ENCODE data around the gene CR1.
"Not testable (repeated sequence)": the region's sequence is repeated elsewhere in the genome, so short reads cannot be mapped to it uniquely, and the experiment has no call there.

The CR1 gene

DNA sequence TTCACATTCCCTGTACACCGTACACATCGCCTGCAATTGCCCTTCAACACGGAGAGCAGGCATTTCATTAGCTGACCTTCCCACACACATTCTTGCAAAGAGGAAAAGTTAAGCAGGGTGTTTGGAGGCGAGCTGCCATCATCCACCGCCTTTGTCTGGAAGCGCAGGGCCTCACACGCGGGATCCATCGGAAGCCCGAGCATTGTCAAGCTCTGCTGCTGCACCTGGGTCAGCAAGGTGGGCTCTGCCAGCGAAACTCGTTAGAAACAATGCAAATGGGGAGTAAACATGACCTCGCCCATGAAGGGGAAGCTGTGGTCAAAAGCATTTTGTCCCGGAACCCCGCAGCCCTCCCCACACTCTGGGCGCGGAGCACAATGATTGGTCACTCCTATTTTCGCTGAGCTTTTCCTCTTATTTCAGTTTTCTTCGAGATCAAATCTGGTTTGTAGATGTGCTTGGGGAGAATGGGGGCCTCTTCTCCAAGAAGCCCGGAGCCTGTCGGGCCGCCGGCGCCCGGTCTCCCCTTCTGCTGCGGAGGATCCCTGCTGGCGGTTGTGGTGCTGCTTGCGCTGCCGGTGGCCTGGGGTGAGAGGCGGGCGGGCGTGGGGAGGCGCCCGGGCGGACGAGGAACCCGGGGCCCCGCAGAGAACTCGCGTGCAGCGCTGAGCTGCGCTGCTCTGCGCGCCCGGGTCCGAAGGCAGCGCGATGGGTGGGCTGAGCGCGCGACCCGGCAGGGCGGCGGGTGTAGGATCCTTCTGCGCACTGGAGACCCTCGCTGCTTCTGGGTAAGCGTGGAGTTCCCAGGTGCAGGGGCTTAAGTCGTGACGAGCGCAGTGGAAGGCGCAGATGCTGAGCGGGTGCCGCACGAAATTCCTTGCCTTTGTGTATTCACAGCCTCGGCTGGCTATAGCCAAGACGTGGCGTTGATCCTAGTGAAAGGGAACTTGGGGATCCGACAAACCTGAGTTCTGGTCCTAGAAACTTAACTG lies at the start of gene CR1:
Gene CR1, plus strand, starts transcription at position 357 of the 992 bp plus-strand sequence. Its CDS starts 111 bp downstream, at position 468.
- DNase-seq, result no peak

DNA sequence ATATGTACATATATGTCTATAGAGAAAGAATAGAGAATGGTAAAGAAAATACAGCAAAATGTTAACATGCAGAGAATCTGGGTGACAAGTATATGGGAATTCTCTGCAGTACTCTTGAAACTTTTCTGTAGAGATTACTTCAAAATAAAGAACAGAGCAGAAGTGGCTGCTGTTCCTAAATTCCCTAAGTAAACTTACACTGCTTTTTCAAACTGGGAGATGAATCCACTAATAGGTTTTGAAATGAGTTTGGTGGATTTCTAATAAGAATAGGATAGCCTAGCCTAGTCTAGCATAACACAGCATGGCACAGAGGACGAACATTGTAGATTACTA lies 42.3 kb upstream of the CR1 start:
- no peak for DNase-seq

DNA sequence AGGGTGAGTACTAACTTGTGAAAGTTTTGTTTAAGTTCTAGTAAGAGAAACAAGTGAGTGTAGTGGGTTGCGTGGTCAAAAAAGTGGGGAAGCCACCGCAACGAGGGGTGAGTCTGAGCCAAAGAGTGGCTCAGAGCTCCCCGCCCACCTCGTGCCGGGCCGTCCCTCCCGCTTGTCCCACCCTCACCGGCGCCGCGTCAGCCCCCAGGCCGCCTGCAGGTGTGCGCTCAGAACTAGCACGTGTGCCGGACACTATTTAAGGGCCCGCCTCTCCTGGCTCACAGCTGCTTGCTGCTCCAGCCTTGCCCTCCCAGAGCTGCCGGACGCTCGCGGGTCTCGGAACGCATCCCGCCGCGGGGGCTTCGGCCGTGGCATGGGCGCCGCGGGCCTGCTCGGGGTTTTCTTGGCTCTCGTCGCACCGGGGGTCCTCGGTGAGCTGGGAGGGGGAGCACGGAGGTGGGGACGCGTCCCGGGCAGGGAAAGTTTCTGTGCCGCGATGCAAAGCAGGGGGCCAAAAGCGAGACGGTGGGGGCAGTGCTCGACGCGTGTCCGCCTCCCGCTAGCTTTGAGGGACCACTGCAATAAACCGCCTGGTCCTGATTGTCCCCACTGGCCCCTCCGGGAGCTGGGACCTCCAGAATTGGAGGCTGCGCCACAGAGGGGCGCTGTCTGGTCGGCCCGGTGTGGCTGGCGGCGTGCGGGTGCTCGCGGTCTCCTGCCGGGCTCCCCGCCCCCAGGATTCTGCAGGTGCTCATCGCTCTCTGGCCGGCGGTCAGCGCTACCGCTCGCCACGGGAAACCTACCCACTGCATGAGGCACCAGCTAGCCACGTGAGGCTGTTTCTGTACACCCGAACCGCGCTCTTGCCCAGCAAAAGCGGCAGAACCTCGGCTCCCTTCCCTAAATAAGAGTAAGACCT lies 41.7 kb upstream of the CR1 start, which contains the start of gene CR2:
Gene CR2, plus strand, starts transcription at position 283 of the 919 bp plus-strand sequence. Its CDS starts 91 bp downstream, at position 374.
- peak; percentile 39 for DNase-seq

DNA sequence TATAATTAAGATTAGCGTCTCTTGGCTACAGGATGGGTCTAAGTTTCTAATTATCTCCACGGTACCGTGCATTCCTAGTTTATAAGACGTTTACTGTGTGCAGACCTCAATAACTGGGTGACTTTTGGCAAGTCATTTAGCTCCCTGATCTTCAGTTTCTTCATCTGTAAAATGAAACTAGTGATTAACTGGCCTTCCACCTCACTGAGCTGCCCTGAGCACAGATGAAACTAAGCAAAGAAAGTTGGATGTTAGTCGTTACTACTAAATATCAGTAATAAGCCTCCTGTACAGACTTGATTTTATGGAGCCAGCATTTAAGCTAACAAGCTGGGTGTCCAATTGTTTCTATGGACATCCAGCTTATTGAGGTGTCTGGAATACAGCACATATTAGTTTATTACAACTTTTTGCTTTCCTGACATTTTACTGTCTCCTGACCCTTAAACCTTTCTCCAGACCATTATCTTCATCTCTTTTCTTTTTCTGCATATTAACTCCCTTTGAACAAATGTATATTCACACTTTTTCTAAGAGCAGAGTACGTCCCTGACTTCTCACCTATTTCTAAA lies 40.7 kb upstream of the CR1 start:
- no peak for DNase-seq

DNA sequence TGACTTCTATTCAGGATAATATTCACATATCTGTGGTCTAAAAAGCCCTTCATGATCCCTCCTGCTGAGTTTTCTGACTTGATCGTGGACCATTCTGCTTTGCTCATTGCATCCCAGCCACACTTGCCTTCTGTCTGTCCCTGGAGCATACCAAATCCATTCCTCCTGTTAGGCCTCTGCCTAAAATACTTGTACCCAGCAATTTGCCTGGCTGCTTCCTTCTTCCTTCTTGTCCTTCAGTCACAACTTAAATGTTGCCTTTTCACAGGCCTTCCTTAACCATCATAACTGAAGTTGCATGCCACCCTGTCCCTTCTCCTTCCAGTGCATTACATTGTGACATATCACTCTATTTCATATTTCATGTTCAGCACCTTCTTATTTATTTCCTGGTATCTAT lies 37.5 kb upstream of the CR1 start:
- DNase-seq, result no peak

DNA sequence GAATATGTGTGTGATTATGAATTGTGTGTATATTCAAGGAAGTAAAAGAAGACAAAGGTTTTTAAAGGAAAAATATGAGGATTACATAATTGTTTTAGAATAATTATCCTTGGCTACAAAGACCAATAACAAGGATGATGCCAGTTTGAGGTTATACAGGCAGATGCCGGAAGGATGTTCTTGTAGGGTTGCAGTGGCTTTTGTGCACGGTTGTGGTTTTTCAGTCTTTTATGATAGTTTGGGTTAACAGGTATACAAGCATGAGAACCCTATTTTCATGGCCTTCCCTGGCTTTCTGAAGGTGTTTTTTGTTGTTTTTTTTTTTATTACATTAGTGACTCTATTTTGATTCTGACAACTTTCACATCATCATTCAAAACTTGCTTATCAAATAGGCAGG lies 36.9 kb upstream of the CR1 start:
- no peak for DNase-seq

DNA sequence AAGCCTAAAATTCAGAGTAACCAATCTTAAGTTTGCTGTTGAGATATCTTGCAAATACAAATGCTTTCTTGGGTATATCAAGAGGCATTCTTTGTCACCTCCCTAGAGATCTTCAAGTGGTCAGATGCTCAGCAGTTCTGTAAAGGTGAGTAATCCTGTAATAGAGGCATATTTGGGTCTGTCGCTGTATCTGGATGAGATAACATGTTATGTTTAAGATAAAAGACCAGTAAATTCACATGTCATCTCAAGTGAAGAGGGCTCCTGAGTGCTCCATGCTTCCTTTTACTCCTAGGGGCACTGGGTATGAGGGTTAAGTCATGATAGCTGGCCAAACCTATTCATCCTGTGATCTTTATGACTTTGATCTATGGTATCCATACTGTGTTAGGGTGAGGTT lies 34.3 kb upstream of the CR1 start:
- no peak for DNase-seq

DNA sequence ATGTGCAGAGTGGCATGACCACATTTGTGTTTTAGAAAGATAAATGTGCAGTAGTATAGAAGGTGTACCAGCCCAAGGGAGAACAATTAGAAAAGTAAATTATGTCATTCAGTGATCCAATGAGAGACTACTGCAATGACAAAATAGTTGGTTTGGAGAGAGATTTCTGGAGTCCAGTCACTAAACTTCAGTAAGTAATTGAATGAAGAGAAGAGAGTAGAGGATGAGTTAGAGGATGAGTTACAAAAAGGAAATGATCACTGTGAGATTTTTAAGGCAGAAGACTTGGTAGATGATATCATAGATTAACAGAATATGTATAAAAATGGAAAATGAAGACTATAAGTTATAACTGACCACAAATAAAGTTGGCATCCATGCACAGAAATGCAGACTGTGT lies 33.4 kb upstream of the CR1 start:
- DNase-seq, result no peak

DNA sequence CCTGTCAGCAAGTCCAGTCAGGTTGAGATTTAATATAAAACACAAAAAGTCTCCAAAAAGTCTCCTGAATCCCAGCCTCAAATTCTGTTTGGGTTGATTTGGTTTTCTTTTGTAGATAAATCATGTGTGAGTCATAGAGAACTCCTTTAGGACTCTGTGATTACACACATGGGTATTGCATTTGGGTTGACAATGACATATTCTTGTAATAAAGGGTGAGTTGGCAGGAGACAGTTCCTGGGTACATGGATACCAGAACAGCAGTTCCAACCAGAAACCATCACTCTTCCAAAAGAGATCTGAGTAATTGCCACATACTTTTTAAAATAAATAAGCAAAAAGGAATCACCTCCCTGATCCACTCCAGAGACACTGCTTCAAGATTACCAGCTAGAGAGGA lies 32.9 kb upstream of the CR1 start:
- no peak for DNase-seq

DNA sequence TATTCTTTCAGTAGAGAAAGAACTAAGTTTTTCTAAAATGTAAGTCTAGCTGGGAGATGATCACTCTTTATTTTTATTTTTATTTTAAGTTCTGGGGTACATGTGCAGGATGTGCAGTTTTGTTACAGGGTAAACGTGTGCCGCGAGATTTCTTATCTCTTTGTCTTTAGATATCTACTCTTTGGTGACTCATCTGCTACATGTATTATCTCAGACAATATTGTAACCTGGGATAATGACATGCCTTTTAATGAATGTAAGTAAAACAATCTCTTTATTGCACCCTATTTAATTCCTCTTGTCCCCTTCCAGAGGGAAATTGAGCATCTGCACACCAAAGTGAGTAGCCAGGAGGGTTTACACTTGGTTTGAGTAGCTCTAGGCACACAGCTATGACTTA lies 32.4 kb upstream of the CR1 start:
- DNase-seq, result no peak

DNA sequence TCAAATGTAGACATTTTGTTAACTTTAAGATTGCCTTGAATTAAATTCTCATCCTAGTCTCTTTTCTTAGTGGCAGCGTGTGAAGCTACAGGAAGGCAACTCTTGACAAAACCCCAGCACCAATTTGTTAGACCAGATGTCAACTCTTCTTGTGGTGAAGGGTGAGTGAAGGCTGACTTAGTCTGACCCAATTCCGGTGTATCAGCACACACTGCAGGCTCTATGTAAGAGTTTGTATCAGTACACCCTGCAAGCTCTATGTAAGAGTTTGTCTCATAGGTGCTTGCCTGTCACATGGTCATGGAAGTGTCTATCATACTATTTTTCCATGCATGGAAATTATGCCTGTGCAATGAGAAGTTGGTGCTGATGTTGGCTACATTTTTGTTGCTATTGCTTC lies 25.0 kb upstream of the CR1 start:
- DNase-seq, result no peak

DNA sequence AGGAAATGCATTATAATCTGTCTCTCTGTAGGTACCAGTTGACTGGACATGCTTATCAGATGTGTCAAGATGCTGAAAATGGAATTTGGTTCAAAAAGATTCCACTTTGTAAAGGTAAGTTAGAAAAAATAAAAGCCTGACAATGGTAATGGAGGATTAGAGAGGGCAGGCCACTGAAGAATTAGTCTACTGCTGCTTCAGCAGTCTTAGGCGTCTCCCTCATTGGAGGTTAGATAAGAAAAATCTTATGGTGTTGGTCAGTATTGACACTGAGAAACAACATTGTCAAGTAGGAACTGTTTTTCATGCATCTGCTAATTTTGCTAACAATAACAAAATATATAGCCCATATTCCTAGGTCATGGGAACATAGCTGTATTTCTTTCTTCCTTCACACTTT lies 21.7 kb upstream of the CR1 start:
- DNase-seq, result no peak

DNA sequence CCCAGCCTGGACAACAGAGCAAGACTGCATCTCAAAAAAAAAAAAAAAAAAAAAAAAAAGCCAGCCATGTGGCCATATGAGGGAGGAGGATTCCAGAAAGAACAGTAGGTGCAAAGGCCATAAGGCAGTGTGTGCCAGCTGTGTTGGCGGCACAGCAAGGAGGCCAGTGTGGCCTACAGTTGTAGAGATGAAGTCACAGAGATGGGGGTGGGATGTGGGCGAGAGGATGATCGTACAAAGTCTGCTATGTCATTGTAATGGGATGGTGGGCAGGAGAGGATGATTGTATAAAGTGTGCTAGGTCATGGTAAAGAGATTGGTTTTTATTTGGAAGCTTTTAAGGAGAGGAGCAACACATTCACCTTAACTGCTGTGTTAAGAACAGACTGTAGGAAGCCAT lies 9.8 kb upstream of the CR1 start:
- DNase-seq, result no peak

DNA sequence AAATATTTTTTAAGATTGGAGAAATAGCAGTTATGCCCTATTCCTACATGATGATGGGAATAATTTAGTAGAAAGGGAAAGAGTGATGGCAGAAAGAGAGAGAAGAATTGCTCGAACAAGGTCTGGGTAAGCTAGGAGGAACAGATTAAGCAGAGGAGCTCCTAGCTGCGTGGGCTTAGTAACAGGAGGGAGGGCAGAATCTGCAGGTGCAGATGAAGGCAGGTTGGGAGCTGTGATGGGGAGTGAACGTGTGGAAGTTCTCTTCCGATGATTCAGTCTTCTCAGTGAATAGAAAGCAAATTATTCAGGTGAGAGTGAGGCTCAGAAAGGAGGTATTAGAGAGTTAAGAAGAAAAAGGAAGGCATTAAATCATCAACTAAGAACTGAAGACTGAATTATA lies 8.3 kb upstream of the CR1 start:
- DNase-seq, result no peak

DNA sequence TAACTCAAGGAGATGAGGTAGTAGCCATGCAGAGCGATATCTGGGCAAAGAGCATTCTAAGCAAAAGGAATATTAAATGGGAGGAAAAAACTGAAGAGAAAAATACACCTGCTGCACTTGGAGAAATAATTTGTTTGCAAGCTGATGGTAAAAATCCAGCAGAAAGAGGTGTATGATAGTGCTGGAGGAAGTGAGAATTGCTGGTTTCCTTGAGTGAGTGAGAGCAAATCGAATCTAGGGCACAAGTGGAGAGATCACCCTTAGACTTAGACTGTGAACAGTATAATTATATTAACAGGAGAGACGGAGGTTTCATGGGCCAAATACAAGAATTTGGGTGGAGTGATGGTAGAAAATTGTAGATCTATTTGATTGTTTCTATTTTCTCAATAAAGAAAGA lies 2.7 kb upstream of the CR1 start:
- no peak for DNase-seq

DNA sequence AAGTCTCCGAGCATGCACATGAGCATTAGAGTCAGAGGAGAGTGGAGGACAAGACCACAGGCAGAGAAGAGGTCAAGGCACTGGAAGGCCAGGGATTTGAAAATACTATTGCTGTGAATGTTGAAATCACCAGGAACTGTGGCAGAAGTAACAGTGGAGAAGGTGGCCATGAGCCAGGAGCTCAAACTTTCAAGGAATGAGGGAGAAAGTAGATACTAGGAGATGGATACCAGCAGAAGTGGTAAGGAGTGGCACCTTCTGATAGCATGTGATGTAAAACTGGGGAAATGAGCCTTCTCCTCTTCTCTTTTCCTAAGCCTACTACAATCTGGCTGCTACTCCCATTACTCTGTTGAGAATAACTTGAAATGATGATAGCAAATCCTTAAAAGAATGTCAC lies 1.8 kb upstream of the CR1 start:
- no peak for DNase-seq

DNA sequence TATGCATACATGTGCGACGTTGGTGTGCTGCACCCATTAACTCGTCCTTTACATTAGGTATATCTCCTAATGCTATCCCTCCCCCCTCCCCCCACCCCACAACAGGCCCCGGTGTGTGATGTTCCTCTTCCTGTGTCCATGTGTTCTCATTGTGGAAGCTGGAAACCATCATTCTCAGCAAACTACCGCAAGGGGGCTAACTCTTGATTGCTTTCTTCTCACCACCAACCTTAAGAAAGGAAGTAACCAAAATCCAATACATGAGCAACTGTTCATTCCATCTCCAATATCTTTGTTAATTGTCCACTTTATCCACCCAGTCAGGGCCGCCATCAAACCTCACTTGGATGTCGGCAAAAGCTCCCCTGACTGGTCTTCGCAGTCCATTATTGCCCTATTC lies 676 bp upstream of the CR1 start:
- not testable (repeated sequence) for DNase-seq

DNA sequence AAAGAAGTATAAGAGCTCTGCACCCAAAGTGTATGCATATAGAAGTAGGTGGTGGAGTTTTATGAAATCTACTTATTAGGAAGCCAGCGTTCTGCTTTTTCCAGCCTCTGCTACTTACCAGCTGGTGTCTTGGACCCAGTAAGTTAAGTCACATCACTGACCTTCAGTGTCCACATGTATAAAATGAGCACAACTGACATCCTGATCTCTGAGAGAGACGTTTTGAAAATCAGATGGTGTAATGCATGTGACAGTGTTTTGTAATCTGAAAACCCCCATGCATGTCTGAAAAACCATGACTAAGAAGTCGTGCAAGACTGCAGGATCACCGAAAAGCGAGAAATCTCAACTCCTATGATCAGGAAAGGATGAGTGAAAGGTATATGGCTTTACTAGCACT lies 2.0 kb downstream of the CR1 start:
- no peak for DNase-seq

DNA sequence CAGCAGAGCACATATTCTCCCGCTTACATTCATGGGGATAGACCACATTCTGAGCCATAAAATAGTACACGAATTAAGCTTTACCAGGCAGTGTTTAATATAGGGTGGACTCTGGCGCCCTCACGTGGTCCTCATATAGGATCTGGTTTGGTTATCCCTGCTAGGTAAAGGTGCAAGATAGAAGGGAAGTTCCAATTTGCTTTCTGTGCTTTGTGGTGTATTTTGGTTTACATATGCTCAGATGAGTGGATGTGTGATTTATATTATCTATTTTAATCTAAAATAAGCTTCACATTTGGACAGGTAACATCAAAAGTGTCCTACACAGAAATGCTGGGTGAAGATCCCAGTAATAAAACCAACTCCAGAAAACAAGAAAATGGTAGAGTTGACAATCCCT lies 3.6 kb downstream of the CR1 start:
- DNase-seq, result peak; percentile 57

DNA sequence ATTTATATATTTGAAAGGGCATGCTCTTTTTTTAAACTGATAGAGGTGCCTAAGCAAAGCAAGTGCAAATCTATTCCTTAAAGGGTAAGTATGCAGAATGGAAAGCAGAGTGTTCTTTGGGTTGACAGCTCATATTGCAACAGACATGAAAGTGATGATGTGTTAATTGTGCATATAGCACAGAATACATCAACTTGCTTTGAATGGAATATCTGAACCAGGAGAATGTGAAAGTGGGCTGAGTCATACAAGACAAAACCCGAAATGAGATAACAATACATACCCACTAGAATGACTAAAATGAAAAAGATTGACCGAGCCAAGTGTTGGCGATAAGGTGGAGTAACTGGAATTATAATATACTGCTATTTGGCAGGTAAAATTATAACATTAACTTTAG lies 4.3 kb downstream of the CR1 start:
- DNase-seq, result no peak

DNA sequence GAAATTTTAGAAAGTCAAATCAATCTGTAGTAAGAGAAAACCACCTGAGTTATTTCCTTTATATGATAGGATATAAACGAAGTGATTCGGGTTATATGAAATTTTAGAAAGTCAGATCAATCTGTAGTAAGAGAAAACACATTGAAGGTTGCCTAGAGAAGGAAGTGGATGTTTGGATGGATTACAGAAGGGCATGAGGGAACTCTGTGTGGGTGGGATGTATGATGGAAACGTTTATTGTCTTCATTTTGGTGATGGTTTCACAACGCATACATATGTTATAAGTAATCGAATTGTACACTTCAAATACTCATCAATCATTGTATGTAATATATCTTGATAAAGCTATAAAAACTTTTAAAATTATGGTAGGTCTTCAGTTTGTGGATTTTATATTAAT lies 5.1 kb downstream of the CR1 start:
- DNase-seq, result no peak

DNA sequence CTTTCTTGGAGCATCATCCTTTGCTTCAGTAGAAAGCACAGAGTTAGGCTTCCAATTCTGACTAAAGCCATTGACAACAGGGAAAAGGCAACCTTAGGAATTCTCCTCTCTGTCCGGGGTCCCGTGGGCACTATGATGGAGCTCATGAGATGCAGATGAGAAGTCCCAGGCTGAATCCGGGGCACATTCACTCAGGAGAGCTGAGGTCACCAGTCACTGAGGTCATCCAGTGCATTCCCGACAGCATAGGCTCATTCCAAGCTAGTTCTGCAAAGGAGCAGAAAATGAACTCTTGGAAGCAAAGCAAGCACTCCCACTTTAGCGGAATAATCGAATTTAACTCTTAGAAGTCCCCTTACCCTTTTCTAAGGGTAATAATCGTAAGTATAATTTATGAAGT lies 6.8 kb downstream of the CR1 start:
- DNase-seq, result no peak

DNA sequence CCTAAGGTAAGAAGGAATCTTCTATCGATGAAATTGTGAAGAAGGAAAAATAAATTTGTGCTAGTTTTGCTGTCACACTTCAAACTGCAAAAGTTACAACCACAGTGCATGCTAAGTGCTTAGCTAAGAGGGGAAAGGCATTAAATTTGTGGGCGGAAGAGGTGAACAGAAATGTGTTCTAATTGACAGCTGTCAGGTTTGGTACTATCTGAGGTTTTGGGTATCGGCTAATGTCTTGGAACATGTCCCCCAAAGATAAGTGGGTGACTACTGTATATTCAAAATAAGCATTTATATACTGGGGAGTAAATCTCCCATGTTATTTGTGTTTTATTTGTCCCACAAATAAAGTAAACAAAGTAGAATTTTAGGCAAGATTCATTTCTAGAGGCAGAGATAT lies 8.0 kb downstream of the CR1 start:
- DNase-seq, result no peak

DNA sequence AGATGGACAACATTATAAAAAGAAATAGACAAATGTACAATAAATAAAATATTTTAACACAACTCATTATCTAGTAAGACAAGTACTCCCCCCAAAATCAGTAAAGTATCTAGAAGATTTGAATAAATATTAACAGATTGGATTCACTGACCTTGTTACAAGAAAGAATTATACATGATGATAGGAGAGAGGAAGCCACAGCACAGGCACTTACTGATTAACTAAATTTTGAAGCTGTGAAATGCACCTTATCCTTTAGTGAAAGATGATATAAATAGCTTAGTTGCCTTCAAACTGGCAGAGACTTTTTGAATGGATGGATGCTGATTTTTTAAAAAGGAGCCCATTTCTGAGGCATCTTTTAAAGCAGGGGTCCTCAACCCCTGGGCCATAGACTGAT lies 8.5 kb downstream of the CR1 start:
- DNase-seq, result no peak
